ENCODE data around the gene MAPKAPK2. TPM values are rescaled to one million over a fixed set of nuclear protein-coding genes. Genes with fewer than 3 reads are reported as not detected.
"Not testable (repeated sequence)": the region's sequence is repeated elsewhere in the genome, so short reads cannot be mapped to it uniquely, and the experiment has no call there.

The MAPKAPK2 gene
- polyA plus RNA-seq, 1 donor from 2014 or later, result 9.0 TPM

DNA sequence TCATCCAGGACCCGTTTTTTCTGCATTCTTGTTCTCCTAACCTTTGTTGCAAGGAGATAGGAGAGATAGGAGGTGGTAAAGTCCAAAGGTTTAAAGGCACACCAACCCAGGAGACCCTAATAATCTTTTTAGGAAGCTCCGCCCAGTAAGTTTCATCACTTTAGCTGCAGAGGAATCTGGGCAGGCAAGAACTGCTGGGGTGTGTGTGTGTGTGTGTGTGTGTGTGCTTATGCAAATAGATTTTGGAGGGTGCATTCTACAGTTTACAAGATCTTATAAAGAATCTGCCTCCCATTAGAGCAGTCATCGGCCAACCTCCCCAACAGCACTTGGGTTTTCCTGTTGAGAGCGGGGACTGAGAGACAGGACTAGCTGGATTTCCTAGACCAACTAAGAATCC, 91.5 kb downstream of the MAPKAPK2 start:
- TF ChIP-seq EP300 (conservative IDR thresholded peaks at IDR 0.05; ENCODE audit: poor library complexity, severe bottlenecking) (no peak), MXI1 (conservative IDR thresholded peaks at IDR 0.05; ENCODE audit: poor library complexity, severe bottlenecking) (no peak), RAD21 (conservative IDR thresholded peaks at IDR 0.05) (no peak)
- H3K9me2 ChIP-seq (ENCODE audit: insufficient read depth, low read length), result no peaks in the 10 kb centered on the region
- no peak overlapping the region for H3K4me2 ChIP-seq (ENCODE audit: low read length)
- H3K27ac ChIP-seq (ENCODE audit: low read length), result no peak overlapping the region
- no peak overlapping the region for H3K9ac ChIP-seq (ENCODE audit: low read length)
- H3K4me3 ChIP-seq (ENCODE audit: low read length), result no peak overlapping the region
- no peaks in the 10 kb centered on the region for H3K79me2 ChIP-seq (replicated peaks; ENCODE audit: insufficient read depth, low read length)
- no peaks in the 10 kb centered on the region for H4K20me1 ChIP-seq (ENCODE audit: insufficient read depth)
- no peak overlapping the region for H2AFZ ChIP-seq (ENCODE audit: low read depth, low read length)
- no peaks in the 10 kb centered on the region for H3F3A ChIP-seq (ENCODE audit: insufficient read depth, low read length, poor library complexity, severe bottlenecking)
- no peaks in the 10 kb centered on the region for H3K9me3 ChIP-seq (ENCODE audit: low read length)
- no peaks in the 10 kb centered on the region for H3K27me3 ChIP-seq (ENCODE audit: insufficient read depth, low read depth, low read length)
- no peaks in the 10 kb centered on the region for H3K36me3 ChIP-seq (ENCODE audit: insufficient read depth, low read length)

DNA sequence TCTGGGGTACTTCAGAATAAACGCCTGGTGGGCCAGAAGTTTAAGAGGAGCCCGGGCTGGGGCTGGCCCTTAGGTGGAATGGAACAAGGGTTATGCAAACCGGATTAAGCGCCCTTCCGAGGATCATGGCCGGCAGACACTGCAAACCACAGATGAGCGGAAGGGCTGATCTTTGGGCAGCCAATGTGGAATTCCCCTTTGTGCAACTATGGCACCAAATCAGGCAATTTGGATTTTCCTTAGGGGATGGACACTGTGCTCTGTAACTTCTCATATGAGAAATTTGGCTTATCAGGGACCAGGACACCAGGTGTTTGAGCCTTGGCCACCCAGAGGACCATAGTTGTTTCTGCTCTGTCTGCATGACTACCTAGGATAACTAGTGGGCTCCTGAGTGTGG, 93.3 kb downstream of the MAPKAPK2 start:
- Histone ChIP-seq H3K9me2 (ENCODE audit: insufficient read depth, low read length) (no peaks in the 10 kb centered on the region), H3K27ac (ENCODE audit: low read length) (no peak overlapping the region), H3K9me3 (ENCODE audit: low read length) (no peaks in the 10 kb centered on the region), H3K79me2 (replicated peaks; ENCODE audit: insufficient read depth, low read length) (no peaks in the 10 kb centered on the region), H3F3A (ENCODE audit: insufficient read depth, low read length, poor library complexity, severe bottlenecking) (no peaks in the 10 kb centered on the region), H3K27me3 (ENCODE audit: insufficient read depth, low read depth, low read length) (no peaks in the 10 kb centered on the region), H3K4me2 (ENCODE audit: low read length) (no peak overlapping the region), H3K36me3 (ENCODE audit: insufficient read depth, low read length) (no peaks in the 10 kb centered on the region), H3K4me3 (ENCODE audit: low read length) (no peak overlapping the region), H2AFZ (ENCODE audit: low read depth, low read length) (no peak overlapping the region), H3K9ac (ENCODE audit: low read length) (no peak overlapping the region), H4K20me1 (ENCODE audit: insufficient read depth) (no peaks in the 10 kb centered on the region)
- TF ChIP-seq EP300 (conservative IDR thresholded peaks at IDR 0.05; ENCODE audit: poor library complexity, severe bottlenecking), result no peak

DNA sequence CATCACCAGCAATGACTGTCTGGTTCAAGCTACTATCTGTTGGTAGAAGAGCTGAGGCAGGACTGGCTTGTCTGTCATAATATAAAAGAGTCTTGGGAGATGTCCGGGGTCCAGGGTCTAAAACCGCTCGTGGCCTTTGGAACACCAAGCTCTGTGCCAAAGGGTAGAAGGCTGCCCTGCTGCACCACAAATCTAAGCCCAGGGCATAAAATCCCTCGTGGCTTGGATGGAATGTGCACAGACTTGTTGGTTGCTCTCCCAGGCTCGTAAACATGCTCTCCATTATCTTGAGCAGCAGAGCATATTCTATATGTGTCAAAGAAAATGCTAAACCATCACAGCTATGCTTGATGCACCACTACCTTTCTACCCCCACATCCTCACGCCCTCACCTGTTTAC, 94.2 kb downstream of the MAPKAPK2 start:
- not testable (repeated sequence) for H3K4me3 ChIP-seq (ENCODE audit: low read length); H3K27me3 ChIP-seq (ENCODE audit: insufficient read depth, low read depth, low read length); H3K9me2 ChIP-seq (ENCODE audit: insufficient read depth, low read length); H3K9ac ChIP-seq (ENCODE audit: low read length); H3K4me2 ChIP-seq (ENCODE audit: low read length); H3K79me2 ChIP-seq (replicated peaks; ENCODE audit: insufficient read depth, low read length); H4K20me1 ChIP-seq (ENCODE audit: insufficient read depth); H3K9me3 ChIP-seq (ENCODE audit: low read length); H2AFZ ChIP-seq (ENCODE audit: low read depth, low read length); H3F3A ChIP-seq (ENCODE audit: insufficient read depth, low read length, poor library complexity, severe bottlenecking); H3K36me3 ChIP-seq (ENCODE audit: insufficient read depth, low read length); H3K27ac ChIP-seq (ENCODE audit: low read length)

DNA sequence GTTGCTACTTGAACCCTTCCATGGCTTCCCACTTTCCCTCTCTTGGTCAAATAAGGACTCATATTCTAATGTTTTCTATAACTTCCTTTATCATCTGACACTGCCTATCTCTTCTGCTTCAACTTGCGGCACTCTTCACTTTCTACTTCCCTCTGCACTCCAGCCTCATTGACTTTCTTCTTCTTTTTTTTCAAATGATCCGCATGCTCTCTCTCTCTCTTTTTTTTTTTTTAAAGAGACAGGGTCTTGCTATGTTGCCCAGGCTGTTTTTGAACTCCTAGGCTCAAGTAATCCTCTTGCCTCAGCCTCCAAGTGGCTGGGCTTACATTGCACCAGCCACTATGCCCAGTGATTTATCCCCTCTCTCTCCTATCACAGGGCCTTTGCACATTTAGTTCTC, 94.9 kb downstream of the MAPKAPK2 start:
- Histone ChIP-seq H3K27me3 (ENCODE audit: insufficient read depth, low read depth, low read length) (no peaks in the 10 kb centered on the region), H3K9me2 (ENCODE audit: insufficient read depth, low read length) (no peaks in the 10 kb centered on the region), H3K9me3 (ENCODE audit: low read length) (no peaks in the 10 kb centered on the region), H4K20me1 (ENCODE audit: insufficient read depth) (no peaks in the 10 kb centered on the region), H2AFZ (ENCODE audit: low read depth, low read length) (no peak overlapping the region), H3F3A (ENCODE audit: insufficient read depth, low read length, poor library complexity, severe bottlenecking) (no peaks in the 10 kb centered on the region), H3K4me3 (ENCODE audit: low read length) (no peak overlapping the region), H3K79me2 (replicated peaks; ENCODE audit: insufficient read depth, low read length) (no peaks in the 10 kb centered on the region), H3K4me2 (ENCODE audit: low read length) (no peak overlapping the region), H3K36me3 (ENCODE audit: insufficient read depth, low read length) (no peaks in the 10 kb centered on the region), H3K9ac (ENCODE audit: low read length) (no peak overlapping the region), H3K27ac (ENCODE audit: low read length) (no peak overlapping the region)
- TF ChIP-seq EP300 (conservative IDR thresholded peaks at IDR 0.05; ENCODE audit: poor library complexity, severe bottlenecking), result no peak
- TF ChIP-seq RAD21 (conservative IDR thresholded peaks at IDR 0.05), result no peak
- TF ChIP-seq EZH2 (IDR thresholded peaks at IDR 0.05; ENCODE audit: borderline replicate concordance, insufficient read depth, low read length, poor library complexity, severe bottlenecking), result no peak
- TF ChIP-seq POLR2AphosphoS5 (IDR thresholded peaks at IDR 0.05), result no peak
- TF ChIP-seq, protein P1, sequence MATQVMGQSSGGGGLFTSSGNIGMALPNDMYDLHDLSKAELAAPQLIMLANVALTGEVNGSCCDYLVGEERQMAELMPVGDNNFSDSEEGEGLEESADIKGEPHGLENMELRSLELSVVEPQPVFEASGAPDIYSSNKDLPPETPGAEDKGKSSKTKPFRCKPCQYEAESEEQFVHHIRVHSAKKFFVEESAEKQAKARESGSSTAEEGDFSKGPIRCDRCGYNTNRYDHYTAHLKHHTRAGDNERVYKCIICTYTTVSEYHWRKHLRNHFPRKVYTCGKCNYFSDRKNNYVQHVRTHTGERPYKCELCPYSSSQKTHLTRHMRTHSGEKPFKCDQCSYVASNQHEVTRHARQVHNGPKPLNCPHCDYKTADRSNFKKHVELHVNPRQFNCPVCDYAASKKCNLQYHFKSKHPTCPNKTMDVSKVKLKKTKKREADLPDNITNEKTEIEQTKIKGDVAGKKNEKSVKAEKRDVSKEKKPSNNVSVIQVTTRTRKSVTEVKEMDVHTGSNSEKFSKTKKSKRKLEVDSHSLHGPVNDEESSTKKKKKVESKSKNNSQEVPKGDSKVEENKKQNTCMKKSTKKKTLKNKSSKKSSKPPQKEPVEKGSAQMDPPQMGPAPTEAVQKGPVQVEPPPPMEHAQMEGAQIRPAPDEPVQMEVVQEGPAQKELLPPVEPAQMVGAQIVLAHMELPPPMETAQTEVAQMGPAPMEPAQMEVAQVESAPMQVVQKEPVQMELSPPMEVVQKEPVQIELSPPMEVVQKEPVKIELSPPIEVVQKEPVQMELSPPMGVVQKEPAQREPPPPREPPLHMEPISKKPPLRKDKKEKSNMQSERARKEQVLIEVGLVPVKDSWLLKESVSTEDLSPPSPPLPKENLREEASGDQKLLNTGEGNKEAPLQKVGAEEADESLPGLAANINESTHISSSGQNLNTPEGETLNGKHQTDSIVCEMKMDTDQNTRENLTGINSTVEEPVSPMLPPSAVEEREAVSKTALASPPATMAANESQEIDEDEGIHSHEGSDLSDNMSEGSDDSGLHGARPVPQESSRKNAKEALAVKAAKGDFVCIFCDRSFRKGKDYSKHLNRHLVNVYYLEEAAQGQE (IDR thresholded peaks at IDR 0.05; ENCODE audit: borderline replicate concordance), result no peak
- no peak for TF ChIP-seq SMC3 (conservative IDR thresholded peaks at IDR 0.05; ENCODE audit: poor library complexity)
- no peak for TF ChIP-seq MXI1 (conservative IDR thresholded peaks at IDR 0.05; ENCODE audit: poor library complexity, severe bottlenecking)
- no peak for TF ChIP-seq TAF1 (IDR thresholded peaks at IDR 0.05; ENCODE audit: low read depth)
- TF ChIP-seq, protein P2, sequence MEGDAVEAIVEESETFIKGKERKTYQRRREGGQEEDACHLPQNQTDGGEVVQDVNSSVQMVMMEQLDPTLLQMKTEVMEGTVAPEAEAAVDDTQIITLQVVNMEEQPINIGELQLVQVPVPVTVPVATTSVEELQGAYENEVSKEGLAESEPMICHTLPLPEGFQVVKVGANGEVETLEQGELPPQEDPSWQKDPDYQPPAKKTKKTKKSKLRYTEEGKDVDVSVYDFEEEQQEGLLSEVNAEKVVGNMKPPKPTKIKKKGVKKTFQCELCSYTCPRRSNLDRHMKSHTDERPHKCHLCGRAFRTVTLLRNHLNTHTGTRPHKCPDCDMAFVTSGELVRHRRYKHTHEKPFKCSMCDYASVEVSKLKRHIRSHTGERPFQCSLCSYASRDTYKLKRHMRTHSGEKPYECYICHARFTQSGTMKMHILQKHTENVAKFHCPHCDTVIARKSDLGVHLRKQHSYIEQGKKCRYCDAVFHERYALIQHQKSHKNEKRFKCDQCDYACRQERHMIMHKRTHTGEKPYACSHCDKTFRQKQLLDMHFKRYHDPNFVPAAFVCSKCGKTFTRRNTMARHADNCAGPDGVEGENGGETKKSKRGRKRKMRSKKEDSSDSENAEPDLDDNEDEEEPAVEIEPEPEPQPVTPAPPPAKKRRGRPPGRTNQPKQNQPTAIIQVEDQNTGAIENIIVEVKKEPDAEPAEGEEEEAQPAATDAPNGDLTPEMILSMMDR (IDR thresholded peaks at IDR 0.05; ENCODE audit: poor library complexity, severe bottlenecking), result no peak
